ENCODE data around the gene HSBP1L1. TPM values are rescaled to one million over a fixed set of nuclear protein-coding genes. Genes with fewer than 3 reads are reported as not detected.

HSBP1L1 gene
- total and polyA plus RNA-seq, 2 of the 8 experiments (the other 6 are each of a cell fraction or from before 2014, with no cell fraction given): 1.0 to 1.3 TPM

- Histone ChIP-seq H2BK120ac (replicated peaks; ENCODE audit: low read depth, low read length) (no peak overlapping the region), H2BK20ac (ENCODE audit: low read length) (no peak overlapping the region), H4K5ac (ENCODE audit: insufficient read length, low read depth, low read length) (no peak overlapping the region), H2AFZ (ENCODE audit: low read length) (no peak overlapping the region), H3K36me3 (ENCODE audit: control insufficient read depth in 2 of 4, insufficient read depth in 4 of 4, low read length in 3 of 4) (no peaks in the 10 kb centered on the region), H4K8ac (ENCODE audit: extremely low read depth, insufficient read depth, low read length) (no peak overlapping the region), H3K4me3 (ENCODE audit: extremely low read depth in 1 of 4, insufficient read depth in 2 of 4, low read depth in 3 of 4, low read length in 4 of 4) (no peak overlapping the region), H3K27me3 (replicated peaks in 1 of 4; ENCODE audit: control insufficient read depth in 3 of 4, extremely low read depth in 1 of 4, insufficient read depth in 3 of 4, low read length in 3 of 4) (peaks cover 10 to 51% (median 47%) of the 10 kb centered on the region in 4 experiments), H2BK15ac (ENCODE audit: low read length) (no peak overlapping the region), H3K4me1 (replicated peaks in 1 of 4; ENCODE audit: control insufficient read depth in 3 of 4, insufficient read depth in 4 of 4, low read length in 3 of 4) (peaks cover 5 to 22% (median 15%) of the 10 kb centered on the region in 4 experiments), H2AK5ac (ENCODE audit: low read depth, low read length) (no peak overlapping the region), H3K27ac (ENCODE audit: low read depth, low read length) (no peak overlapping the region), H2BK12ac (ENCODE audit: low read depth, low read length) (no peak overlapping the region), H3K9ac (replicated peaks in 1 of 4; ENCODE audit: extremely low read depth in 1 of 4, low read depth in 3 of 4, low read length in 3 of 4) (no peak overlapping the region), H3K4ac (replicated peaks; ENCODE audit: insufficient read length, low read depth, low read length) (no peak overlapping the region), H3K23me2 (ENCODE audit: low read depth, low read length) (peaks cover 12% of the 10 kb centered on the region; the same call in 1 of the 2 replicates), H3K79me2 (ENCODE audit: control insufficient read depth in 1 of 2, insufficient read depth in 2 of 2, low read length in 2 of 2) (no peaks in the 10 kb centered on the region), H3K79me1 (ENCODE audit: low read depth, low read length) (no peaks in the 10 kb centered on the region), H2BK5ac (ENCODE audit: low read depth, low read length) (no peak overlapping the region), H3K4me2 (ENCODE audit: insufficient read depth in 1 of 2, low read depth in 2 of 2, low read length in 2 of 2) (no peak overlapping the region), H3K56ac (replicated peaks; ENCODE audit: insufficient read length, low read depth, low read length) (no peak overlapping the region), H3K9me3 (ENCODE audit: insufficient read depth in 2 of 2, low read depth in 1 of 2, low read length in 1 of 2) (no peaks in the 10 kb centered on the region), H3K23ac (ENCODE audit: insufficient read length) (no peak overlapping the region), H3K14ac (ENCODE audit: insufficient read length) (no peak overlapping the region), H4K91ac (replicated peaks; ENCODE audit: insufficient read length, low read length) (no peak overlapping the region), H3K18ac (ENCODE audit: extremely low read depth, low read length) (no peak overlapping the region), H4K20me1 (replicated peaks in 1 of 2; ENCODE audit: control insufficient read depth in 1 of 2, insufficient read depth in 2 of 2, low read length in 2 of 2) (peaks cover 0 to 2% of the 10 kb centered on the region in 2 experiments)
- ChIA-PET POLR2A (ENCODE audit: partially characterized antibody) (no interaction called here), CTCF (ENCODE audit: partially characterized antibody) (no interaction called here)
- 85% methylated on average over 2 of the region's 2 CpGs; no CpG with 5 or more reads in 1 of the 2 experiments for WGBS, 2 experiments (ENCODE audit: extremely low coverage in 1 of 2, insufficient coverage in 1 of 2, insufficient read length in 1 of 2, insufficient replicate concordance in 2 of 2, low coverage in 1 of 2, low lambda C conversion rate in 2 of 2, missing lambda C conversion rate in 1 of 2)
- no peak for TF ChIP-seq TAF7 (optimal IDR thresholded peaks at IDR 0.05; ENCODE audit: borderline replicate concordance, low read depth, low read length)
- no peak for TF ChIP-seq CTBP2 (IDR thresholded peaks at IDR 0.05; ENCODE audit: borderline replicate concordance, insufficient read depth, insufficient read length, low read length)
- TF ChIP-seq RAD21 (IDR thresholded peaks at IDR 0.05 in 1 of 2, conservative IDR thresholded peaks at IDR 0.05 in 1 of 2; ENCODE audit: low read depth in 2 of 2, low read length in 2 of 2): no peak
- no peak for TF ChIP-seq SIRT6 (IDR thresholded peaks at IDR 0.05; ENCODE audit: low read length)
- TF ChIP-seq MAFK (IDR thresholded peaks at IDR 0.05; ENCODE audit: low read depth, low read length): no peak
- TF ChIP-seq EGR1 (IDR thresholded peaks at IDR 0.05; ENCODE audit: borderline replicate concordance, low read depth, low read length): no peak
- no peak for TF ChIP-seq E2F6 (IDR thresholded peaks at IDR 0.05)
- TF ChIP-seq SUZ12 (IDR thresholded peaks at IDR 0.05; ENCODE audit: low read length): no peak
- no peak for TF ChIP-seq MAX (IDR thresholded peaks at IDR 0.05)
- no peak for TF ChIP-seq JUN (IDR thresholded peaks at IDR 0.05; ENCODE audit: low read depth, low read length)
- FAIRE-seq (no peak), DNase-seq (ENCODE audit: low read depth in 1 of 2, low spot score in 2 of 2) (no peak)
Measured at GRCh38 chr18:79956276-79956675, 8.2 kb upstream of the HSBP1L1 start.
